ENCODE data around the gene RBBP7.
A peak's percentile ranks its signal among the peaks of the same experiment; 100 is the strongest.

Gene RBBP7

GRCh38 chrX:16870095-16870861 is at the start of gene RBBP7:
RBBP7 (minus strand) TSS chrX:16870362; CDS start chrX:16870053, 309 bp downstream.
- peak; percentile 81 for DNase-seq

- DNase-seq, result no peak
Measured at GRCh38 chrX:16918979-16919378, 48.8 kb upstream of the RBBP7 start.

DNA sequence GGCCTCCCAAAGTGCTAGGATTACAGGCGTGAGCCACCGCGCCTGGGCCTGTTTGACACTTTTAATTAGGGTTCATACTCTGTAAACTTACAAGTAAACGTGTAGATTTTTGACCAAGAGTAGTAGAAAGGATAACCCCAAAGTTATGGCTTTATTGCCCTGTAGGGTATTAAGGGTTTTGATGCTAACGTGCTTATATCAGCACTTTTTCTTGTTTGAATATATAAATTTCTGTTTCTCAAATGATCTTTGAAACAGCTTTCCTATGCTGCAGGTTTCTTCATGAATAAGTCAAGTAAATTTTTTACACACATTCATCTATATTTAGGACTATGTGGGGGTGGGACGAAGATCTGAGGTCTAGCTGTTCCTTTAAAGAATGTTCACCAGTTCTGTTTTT is 47.0 kb upstream of the RBBP7 start:
- DNase-seq, result no peak

GRCh38 chrX:16916561-16916960 is 46.4 kb upstream of the RBBP7 start:
- DNase-seq, result no peak

GRCh38 chrX:16914058-16914457 is 43.9 kb upstream of the RBBP7 start:
- DNase-seq, result no peak

GRCh38 chrX:16910376-16910775 is 40.2 kb upstream of the RBBP7 start:
- no peak for DNase-seq

- no peak for DNase-seq
Measured at GRCh38 chrX:16903274-16904022, 33.3 kb upstream of the RBBP7 start.

- no peak for DNase-seq
Measured at GRCh38 chrX:16897445-16897844, 27.3 kb upstream of the RBBP7 start.

DNA sequence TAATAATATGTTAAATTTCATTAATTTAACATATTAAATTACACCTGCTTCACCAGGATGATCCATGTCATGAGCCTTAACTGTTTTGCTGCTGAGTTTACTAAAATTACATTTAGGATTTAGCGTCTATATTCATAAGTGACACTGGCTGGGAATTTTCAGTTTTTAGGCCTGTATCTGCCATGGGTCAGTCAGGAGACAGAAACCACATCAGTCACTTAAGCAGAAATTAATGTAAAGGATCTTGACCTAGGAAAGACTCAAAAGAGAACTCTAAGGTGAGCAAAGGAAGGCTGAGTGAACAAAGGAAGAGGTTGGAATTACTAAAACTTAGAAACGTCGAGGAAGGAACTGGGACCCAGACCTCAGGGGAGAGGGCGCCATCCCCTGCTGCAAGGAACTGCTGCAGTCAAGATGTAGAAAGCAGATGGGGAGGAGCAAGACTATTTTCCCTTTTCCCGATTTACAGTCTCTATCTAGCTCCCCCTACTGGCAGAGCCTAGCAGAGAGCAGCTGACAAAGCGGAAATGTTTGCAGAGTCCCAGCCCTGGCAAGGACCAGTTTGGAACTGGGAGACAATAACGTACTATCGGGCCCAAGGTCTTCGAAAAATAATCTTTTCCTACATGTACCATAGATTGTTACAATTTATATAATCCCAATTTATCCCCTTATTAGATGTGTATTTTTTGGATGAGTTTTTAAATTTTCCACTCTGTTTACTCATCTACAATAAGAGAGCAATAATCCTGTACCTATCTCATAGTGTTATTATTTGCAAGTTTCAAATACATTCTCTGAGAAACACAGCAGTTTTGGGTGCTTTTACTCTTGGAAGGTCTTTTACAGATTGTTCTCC is 22.6 kb upstream of the RBBP7 start:
- DNase-seq, result no peak

GRCh38 chrX:16885628-16886027 is 15.5 kb upstream of the RBBP7 start:
- no peak for DNase-seq

- DNase-seq, result no peak
Measured at GRCh38 chrX:16883487-16883804, 13.3 kb upstream of the RBBP7 start.

- DNase-seq, result peak; percentile 3
Measured at GRCh38 chrX:16882702-16883486, 12.7 kb upstream of the RBBP7 start.

GRCh38 chrX:16882169-16882568 is 12.0 kb upstream of the RBBP7 start:
- no peak for DNase-seq

DNA sequence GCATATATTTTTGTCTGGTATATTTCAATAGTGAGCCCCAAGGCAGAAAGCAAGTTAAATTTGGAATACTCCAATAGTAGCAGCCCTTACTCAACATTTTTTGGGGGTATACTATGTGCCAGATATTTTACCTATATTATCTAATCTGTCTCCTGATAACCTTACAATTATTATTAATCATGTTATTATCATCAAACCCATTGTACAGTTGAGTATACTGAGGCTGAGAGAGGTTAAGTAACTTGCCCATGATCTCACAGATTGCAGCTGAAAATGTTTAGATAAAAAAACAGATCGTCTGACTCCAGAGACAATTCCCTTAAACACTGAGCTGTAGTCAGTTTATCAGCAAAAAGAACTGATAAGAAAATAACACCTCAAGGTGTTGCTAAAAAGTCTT is 6.5 kb upstream of the RBBP7 start:
- DNase-seq, result no peak

GRCh38 chrX:16874458-16875095 is 4.4 kb upstream of the RBBP7 start:
- no peak for DNase-seq

GRCh38 chrX:16873106-16873505 is 2.9 kb upstream of the RBBP7 start:
- no peak for DNase-seq

GRCh38 chrX:16870862-16871815 is 977 bp upstream of the RBBP7 start:
- no peak for DNase-seq

- no peak for DNase-seq
Measured at GRCh38 chrX:16869393-16870094, 618 bp downstream of the RBBP7 start.

DNA sequence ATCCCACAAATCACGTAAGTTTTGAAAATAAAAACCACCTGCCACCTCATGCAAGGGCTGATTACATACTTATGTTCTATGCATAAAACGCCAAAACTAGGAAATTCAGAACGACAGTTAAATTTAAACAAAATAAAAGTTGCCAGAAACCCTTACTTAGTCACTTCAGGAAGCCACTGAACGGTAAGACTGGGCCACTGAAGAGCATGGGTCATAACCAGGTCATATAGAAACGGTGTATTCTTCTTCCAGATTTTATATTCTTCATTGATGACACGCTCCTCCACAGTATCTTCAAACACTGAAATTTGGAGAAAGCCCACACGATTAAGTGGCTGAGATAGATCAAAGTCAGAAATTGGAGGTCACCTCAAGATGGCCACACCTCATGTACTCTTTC is 1.2 kb downstream of the RBBP7 start:
- DNase-seq, result no peak

GRCh38 chrX:16867947-16868346 is 2.2 kb downstream of the RBBP7 start:
- no peak for DNase-seq
